ENCODE results near the gene BCR. TPM values are rescaled to one million over a fixed set of nuclear protein-coding genes. Genes with fewer than 3 reads are reported as not detected.

Gene BCR
- total and polyA plus RNA-seq, 9 donors, result 7.1 to 44.6 (median 35.6) TPM

- H3K36me3 ChIP-seq, result no peaks in the 10 kb centered on the region
- no peaks in the 10 kb centered on the region for H3K27me3 ChIP-seq
- H3K4me3 ChIP-seq, result no peak overlapping the region
- intact Hi-C loops (cut with DNase I), result no loop called here
- no peak overlapping the region for H3K27ac ChIP-seq
- H3K9me3 ChIP-seq, result no peaks in the 10 kb centered on the region
- H3K4me1 ChIP-seq (ENCODE audit: insufficient read depth), result no peaks in the 10 kb centered on the region
- no peak for TF ChIP-seq EP300 (IDR thresholded peaks at IDR 0.05)
- TF ChIP-seq POLR2A (IDR thresholded peaks at IDR 0.05), result no peak
- TF ChIP-seq CTCF (IDR thresholded peaks at IDR 0.05), result no peak
- WGBS, 3 donors, result 89 to 90% (median 90%) methylated on average over 11 of the region's 11 CpGs
- DNase-seq, result no peak
Measured at GRCh38 chr22:23267226-23268043, 87.1 kb downstream of the BCR start.

GRCh38 chr22:23268139-23268712 lies 87.9 kb downstream of the BCR start:
- no peaks in the 10 kb centered on the region for H3K36me3 ChIP-seq
- H3K9me3 ChIP-seq, result no peaks in the 10 kb centered on the region
- H3K4me3 ChIP-seq, result no peak overlapping the region
- intact Hi-C loops (cut with DNase I), result no loop called here
- DNase-seq, result no peak
- WGBS, 3 donors, result 81 to 85% (median 84%) methylated on average over 22 of the region's 22 CpGs
- H3K27ac ChIP-seq, result no peak overlapping the region
- no peaks in the 10 kb centered on the region for H3K4me1 ChIP-seq (ENCODE audit: insufficient read depth)
- TF ChIP-seq POLR2A (IDR thresholded peaks at IDR 0.05) (no peak), EP300 (IDR thresholded peaks at IDR 0.05) (no peak), CTCF (IDR thresholded peaks at IDR 0.05) (no peak)
- H3K27me3 ChIP-seq, result no peaks in the 10 kb centered on the region

GRCh38 chr22:23268877-23269276 lies 88.6 kb downstream of the BCR start:
- H3K4me1 ChIP-seq (ENCODE audit: insufficient read depth), result no peaks in the 10 kb centered on the region
- no peaks in the 10 kb centered on the region for H3K9me3 ChIP-seq
- TF ChIP-seq EP300 (IDR thresholded peaks at IDR 0.05), result no peak
- no peak for TF ChIP-seq CTCF (IDR thresholded peaks at IDR 0.05)
- no peak for TF ChIP-seq POLR2A (IDR thresholded peaks at IDR 0.05)
- H3K4me3 ChIP-seq, result no peak overlapping the region
- no peaks in the 10 kb centered on the region for H3K36me3 ChIP-seq
- WGBS, 3 donors, result 89 to 93% (median 91%) methylated on average over 7 of the region's 7 CpGs
- intact Hi-C loops (cut with DNase I), result no loop called here
- H3K27ac ChIP-seq, result no peak overlapping the region
- DNase-seq, result no peak
- H3K27me3 ChIP-seq, result no peaks in the 10 kb centered on the region

GRCh38 chr22:23269441-23270211 lies 89.3 kb downstream of the BCR start:
- no peak overlapping the region for H3K27ac ChIP-seq

More at GRCh38 chr22:23269441-23270211, 89.3 kb downstream of the BCR start:
- H3K4me1 ChIP-seq (ENCODE audit: insufficient read depth), result no peaks in the 10 kb centered on the region
- WGBS, 3 donors, result 79 to 80% (median 79%) methylated on average over 18 of the region's 18 CpGs
- no peaks in the 10 kb centered on the region for H3K36me3 ChIP-seq
- H3K27me3 ChIP-seq, result no peaks in the 10 kb centered on the region
- TF ChIP-seq POLR2A (IDR thresholded peaks at IDR 0.05) (no peak), EP300 (IDR thresholded peaks at IDR 0.05) (no peak), CTCF (IDR thresholded peaks at IDR 0.05) (no peak)
- H3K4me3 ChIP-seq, result no peak overlapping the region
- intact Hi-C loops (cut with DNase I), result no loop called here
- H3K9me3 ChIP-seq, result no peaks in the 10 kb centered on the region
- no peak for DNase-seq
